Activated CD8-positive, alpha-beta memory T cell treated with anti-CD3 and anti-CD28 coated beads for 24 hours (primary cell): ENCODE data around the gene SGK1.
"Not testable (repeated sequence)": the region's sequence is repeated elsewhere in the genome, so short reads cannot be mapped to it uniquely, and the experiment has no call there.

Experiments
- DNase-seq: peaks from one replicate; pipeline ENCODE4 v3.0.0-alpha.2; 2020

SGK1 gene

DNA sequence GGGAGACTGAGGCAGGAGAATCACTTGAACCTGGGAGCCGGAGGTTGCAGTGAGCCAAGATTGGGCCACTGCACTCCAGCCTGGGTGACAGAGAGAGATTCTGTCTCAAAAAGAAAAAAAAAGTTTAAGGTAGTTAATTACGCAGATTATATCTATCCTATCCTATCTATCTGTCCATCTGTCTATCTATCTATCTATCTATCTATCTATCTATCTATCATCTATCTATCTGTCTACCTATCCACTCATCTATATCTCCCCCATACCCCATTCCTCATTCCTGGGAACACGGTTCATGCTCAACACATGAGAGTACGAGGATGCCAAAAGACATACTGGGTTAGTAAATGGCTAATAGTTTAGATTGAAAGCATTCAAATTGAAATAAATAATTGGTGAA, 8.3 kb upstream of the SGK1 start:
- DNase-seq: not testable (repeated sequence)

- DNase-seq: no peak
These were observed 6.9 kb upstream of the SGK1 start for GRCh38 chr6:134324766-134325165.

- DNase-seq: no peak
These were observed 6.2 kb upstream of the SGK1 start for GRCh38 chr6:134324141-134324540.

DNA sequence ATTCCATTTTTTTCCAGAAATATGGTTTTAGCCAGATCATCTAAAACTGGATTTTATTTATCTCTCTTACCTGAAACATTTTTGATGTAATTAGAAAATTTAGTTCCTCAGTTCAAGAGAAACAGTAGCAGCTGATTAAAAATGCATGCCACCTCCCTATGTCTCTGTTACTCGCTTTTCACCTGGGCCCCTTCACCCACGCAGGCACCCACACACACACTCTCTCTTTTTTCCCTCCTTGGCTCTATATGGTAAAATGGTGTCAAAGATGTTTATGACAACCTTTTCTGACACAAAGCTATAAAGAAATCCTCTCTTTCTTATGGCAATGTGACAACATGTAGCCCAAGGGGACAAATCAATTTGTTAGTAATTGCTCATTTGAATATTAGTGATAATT, 5.8 kb upstream of the SGK1 start:
- no peak for DNase-seq

DNA sequence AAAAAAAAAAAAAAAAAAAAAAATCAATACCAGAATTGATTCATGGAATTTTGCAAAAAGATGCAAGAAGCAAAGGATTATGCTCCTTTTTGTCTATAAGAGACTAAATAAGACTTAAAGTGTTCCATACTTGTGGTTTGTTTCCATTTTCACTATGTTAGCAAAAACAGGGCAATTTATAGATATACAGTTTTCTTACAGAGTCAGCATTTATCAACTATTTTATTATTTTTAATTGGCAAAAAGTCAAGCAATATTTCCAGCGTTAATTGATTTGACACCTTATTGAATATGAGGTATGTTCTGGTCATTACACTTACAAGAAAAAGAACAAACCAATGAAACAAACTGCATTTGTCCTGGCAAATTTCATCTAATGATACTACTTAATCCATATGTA, 5.4 kb upstream of the SGK1 start:
- DNase-seq: no peak

- DNase-seq: no peak
These were observed 4.3 kb upstream of the SGK1 start for GRCh38 chr6:134322216-134322615.

GRCh38 chr6:134321246-134321645, 3.3 kb upstream of the SGK1 start:
- DNase-seq: no peak

DNA sequence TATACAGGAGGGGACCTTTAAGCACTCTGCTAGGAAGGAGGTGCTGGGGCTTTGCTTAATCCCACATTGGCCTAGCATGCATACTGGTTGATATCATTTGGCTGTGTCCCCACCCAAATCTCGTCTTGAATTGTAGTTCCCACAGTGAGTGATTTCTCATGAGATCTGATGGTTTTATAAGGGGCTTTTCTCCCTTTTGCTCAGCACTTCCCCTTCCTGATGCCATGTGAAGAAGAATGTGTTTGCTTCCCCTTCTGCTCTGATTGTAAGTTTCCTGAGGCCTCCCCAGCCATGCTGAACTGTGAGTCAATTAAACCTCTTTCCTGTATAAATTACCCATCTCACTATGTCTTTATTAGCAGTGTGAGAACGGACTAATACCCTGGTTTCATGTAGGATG, 1.8 kb upstream of the SGK1 start:
- DNase-seq: not testable (repeated sequence)

- DNase-seq: no peak
These were observed 1.0 kb upstream of the SGK1 start for GRCh38 chr6:134318974-134319281.

DNA sequence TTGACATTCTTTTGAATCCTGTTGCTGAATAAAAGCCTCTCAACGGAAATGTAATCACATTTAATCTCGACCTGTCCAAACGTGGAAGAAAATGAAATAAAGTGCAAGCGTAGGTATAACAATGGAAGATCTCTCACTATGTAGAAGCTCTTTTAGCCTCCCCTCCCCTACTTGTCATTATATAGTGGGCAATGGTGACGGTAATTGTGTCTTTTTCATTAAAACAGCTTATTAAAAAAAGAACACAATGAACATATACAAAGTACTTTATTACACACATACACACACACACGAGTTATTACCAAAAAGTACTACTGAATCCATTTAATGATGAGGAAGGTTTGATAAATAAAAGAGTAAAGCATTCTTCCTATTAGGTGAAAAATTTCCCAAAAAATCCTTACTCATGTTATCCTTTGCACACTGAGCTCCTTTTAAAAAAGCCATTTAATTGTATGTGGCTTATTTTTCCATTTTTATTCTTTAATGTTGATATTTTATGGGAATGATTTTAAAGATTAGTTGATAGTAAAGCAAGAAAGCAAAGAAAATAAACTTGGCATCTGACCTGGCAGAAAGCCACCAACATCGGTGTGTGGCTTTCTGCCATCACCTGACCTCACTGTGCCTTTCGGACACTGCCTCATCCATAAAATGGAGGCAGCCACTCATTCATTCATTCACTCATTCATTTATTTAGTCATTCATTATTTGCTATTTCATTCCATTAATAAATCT, 493 bp upstream of the SGK1 start:
- no peak for DNase-seq

DNA sequence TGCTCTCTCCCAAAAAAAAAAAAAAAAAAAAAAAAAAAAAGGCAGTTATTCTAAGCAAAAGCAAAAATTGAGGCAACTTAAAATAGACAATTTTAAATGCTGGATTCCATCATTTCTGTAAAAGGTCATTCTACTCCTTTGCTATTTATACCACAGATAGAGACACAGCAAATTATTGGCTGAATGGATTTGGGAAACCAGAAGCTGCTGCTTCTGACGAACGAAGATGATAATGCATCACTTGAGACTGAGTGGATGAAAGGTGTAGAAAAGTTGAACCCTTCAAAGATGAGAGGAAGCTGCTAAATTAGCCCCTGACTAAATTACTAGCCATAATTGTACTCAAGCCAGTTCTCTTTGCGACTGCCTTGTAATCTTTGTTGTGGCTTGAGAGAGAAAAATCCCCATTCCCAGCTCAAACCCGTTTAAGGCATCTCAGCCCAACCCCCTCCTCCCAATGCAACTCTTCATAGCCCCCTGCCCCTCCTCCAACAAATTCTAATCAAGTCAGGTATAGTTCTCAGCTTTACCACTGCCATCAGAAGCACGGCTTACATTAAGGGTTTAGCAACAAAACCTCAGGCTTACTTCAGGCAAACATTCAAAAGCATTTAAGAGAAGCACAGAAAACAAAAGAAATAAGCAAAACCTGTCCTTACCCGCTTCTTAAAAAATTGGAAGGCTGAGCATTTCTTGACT, 1.0 kb downstream of the SGK1 start:
- DNase-seq: no peak

DNA sequence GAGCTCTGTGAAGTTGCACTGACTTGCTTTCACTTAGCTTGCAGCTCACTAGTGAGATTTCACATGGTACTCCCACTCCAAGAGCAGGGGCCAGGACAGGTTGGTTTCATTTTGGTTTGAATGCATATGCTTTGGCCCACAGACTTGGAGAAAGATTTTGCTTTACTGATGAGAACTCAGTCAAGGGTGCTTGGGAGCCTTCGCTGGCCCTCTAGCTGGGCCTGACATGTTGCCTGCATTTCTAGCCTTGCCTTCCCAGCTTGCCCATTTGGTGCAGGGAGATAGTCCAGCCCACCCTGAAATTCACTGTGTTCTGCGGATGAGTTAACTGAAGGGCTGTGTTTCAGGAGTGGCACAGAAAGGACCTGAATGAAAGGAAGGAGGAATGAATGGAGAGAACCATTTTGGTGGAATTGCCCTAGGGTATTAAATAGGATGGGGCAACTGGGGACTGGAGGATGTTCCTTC, 1.9 kb downstream of the SGK1 start:
- DNase-seq: no peak

DNA sequence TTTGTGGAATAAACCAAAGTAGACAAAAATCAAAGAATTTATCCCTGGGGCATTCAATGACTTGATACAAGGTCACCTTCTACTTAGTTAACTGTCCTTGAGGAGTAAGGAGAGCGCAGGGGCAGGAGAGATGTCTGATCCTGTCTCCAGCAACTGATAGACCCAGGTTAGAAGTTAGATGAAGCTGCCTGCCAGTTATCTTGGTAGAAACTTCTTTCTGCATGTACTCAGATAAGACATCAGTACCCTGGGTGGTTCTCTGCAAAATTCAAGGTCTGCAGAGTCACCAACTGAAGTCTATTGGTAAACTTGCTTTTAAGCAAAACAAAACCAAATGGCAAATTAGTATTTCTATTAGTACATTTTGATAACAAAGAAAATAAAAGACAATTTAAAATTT, 2.7 kb downstream of the SGK1 start:
- no peak for DNase-seq

DNA sequence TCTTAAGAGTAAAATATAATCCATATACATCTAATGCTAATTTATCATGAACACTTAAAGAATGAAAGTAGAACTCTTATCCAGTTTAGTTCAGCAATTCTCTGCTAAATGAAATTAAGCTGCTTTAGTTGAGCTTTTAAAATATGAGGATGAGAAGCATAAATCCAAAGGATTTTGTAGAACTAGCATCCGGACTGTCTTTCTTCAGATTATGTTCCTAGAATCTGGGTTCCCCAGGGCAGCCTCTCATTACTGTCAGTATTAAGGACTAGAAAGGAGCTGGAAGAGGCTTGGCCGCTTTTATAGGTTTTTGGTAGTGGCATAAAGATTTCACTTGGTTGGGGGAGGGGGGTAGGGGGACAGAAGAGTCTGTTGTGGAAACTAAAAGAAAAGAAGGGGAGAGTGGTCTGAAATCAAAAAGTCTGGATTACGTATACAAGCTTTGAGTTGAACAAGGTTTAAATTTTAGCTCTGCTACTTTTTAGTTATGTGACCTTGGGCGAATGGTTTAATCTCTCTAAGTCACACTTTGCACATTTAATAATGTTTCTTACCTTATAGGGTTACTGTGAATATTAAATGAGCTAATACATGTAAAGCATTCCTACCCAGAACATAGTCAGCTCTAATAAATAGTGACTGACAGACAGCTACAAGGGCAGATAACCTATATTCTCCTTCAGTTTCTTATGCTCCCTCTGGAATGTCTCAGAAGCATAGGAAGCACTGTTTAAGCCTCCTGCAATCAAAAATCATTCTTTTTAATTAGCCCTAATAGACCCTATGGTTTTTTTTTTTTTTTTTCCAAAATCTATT, 3.7 kb downstream of the SGK1 start:
- DNase-seq: no peak

DNA sequence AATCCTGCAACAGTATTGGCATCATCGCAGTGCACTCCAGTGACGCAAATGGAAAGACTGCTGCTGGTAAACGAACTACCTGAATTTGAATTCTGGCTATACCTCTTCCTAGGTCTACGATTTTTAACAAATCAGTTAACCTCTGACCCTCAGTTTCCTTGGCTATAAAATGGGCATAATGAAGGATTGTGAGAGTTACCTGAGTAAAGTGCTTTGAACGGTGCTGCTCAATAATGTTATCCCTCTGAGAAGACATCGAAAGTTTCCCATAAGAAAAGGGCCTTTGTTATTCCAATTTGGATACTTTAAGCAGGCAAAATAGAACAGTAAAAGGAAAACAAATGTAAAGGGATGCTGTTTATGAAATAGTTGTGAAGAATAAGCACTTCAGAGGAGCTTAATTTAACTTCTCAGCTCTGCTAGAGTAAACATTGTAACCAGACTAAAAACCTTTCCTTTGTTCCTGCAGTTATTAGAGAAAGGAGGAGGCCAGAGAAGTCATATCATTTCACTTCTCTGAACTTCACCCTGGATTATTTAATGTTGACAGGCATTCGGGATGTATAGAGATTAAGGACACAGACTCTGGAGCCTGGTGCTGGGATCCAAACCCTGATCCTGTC, 5.8 kb downstream of the SGK1 start:
- DNase-seq: no peak

DNA sequence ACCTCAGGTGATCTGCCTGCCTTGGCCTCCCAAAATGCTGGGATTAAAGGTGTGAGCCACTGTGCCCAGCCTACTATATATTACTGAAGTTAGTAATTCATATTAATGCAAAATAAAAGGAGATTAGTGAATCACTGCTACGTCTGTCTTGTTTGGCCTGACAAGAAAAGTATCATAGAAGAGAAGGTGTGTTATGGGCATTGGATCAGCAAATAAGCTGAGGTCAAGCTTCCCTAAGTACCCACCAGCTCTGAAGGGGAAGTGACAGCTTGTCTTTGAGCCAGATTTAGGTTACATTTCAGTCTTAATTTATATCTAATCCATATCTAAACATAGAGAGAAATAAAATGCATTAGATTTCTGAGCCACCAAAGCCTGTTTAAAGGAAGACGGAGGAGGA, 7.1 kb downstream of the SGK1 start:
- no peak for DNase-seq

DNA sequence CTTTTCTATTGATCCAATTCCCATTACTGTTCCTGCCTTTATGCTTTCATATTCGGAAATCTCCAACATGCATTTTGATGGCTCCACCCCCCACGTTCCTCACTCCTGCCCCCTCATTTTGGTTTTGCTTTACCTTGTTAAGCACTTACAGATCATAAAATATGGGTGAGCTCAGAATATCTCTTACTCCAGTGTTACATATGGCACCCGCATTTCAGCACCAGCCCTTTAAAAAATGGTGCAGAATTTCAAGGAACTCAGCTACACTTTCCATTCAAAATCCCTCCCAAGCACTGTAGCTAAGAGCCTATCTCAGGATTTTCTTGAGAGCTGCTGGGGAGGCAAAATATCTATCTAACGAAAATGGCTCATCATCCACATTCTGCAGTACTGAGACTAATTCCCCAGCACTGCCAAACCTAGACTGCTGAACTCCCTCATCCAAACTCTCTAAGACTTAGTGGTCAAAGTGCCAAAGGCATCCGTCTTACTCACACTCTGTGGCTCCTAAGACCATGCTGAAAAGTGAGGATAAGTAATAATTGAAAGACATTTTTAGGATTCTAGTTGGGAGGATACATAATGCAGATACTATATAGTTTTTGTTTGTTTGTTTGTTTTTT, 7.8 kb downstream of the SGK1 start:
- DNase-seq: no peak

- DNase-seq: no peak
These were observed 8.7 kb downstream of the SGK1 start for GRCh38 chr6:134309227-134309626.

- no peak for DNase-seq
These were observed 9.1 kb downstream of the SGK1 start for GRCh38 chr6:134308800-134309199.

DNA sequence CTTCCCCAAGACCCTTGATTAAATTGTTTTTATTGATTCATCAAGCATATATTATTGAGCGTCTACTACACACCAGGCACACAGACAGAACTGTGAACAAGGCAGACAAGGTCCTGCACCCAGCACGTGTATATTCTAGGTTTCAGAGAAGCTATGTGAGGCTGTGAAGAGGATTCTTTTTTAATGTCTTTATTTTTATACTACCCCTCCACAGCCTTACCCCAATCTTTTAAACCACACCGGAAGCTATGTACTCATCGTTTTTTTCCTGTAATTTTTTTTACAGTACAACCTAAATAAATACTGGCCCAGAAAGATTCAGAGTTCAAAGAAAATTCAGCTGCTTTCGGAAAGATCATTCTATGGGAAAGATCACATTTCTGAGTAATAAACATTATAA, 10.0 kb downstream of the SGK1 start:
- no peak for DNase-seq

GRCh38 chr6:134307075-134307474, 10.8 kb downstream of the SGK1 start:
- DNase-seq: no peak

GRCh38 chr6:134304381-134304780, 13.5 kb downstream of the SGK1 start:
- DNase-seq: not testable (repeated sequence)

DNA sequence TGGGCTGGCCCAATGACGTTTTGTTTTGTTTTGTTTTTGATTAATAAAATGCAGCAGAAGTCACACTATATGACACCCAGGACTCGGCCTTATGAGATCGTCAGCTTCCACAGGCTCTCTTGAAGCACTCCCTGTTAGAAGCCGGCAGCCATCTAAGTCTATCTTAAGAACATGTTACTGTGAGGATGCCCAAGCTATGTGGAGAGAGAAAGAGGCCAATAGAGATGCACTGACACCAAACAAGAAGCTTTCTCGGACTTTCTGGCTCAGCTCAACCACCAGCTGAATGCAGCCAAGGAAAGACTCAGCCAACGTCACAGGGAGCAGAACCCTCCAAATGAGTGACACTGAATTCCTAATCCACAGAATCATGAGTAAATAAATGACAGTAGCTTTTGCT, 14.0 kb downstream of the SGK1 start:
- DNase-seq: no peak
